Nucleus accumbens (tissue), 56 donors: ENCODE results near the gene MAML3.
A peak's percentile ranks its signal among the peaks of the same experiment; 100 is the strongest.

Experiments
- DNase-seq, 56 donors: peaks; one replicate each; lab custom pipeline; 2025; lab: John Stamatoyannopoulos, UW

The MAML3 gene

DNA sequence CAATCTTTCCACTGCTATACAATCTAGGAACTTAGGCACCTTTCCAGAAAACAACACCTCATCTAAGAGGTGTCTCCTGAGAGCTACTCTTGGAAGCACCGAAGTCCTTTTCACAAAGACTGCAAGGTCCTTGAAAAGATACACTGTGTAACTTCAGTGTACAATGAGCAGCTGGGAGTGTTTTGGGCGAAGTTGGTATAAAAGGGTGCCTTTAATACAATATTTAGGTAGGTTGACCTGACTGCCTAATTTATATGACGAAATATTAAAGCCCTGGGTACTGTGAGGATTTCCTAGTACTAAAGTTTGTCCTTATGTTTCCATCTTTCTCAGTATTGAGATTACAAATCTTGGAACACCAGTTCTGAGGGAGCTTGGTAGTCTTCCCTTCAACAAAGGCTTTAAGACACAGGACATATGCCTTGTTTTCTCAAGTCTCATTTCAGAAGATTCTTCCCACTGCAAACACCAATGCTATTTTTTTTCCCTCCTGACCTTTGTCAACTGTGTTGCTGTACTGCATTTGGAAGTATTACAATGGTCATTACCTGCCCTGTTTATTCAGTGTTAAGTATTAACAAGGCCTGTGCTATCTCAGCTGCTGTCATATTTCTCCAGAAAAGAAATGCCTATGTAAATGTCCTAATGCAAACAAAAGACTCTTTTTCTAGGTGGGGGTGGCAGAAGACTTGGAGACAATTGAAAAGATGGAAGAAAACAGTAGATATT lies 134.2 kb downstream of the MAML3 start:
- no peak for DNase-seq

DNA sequence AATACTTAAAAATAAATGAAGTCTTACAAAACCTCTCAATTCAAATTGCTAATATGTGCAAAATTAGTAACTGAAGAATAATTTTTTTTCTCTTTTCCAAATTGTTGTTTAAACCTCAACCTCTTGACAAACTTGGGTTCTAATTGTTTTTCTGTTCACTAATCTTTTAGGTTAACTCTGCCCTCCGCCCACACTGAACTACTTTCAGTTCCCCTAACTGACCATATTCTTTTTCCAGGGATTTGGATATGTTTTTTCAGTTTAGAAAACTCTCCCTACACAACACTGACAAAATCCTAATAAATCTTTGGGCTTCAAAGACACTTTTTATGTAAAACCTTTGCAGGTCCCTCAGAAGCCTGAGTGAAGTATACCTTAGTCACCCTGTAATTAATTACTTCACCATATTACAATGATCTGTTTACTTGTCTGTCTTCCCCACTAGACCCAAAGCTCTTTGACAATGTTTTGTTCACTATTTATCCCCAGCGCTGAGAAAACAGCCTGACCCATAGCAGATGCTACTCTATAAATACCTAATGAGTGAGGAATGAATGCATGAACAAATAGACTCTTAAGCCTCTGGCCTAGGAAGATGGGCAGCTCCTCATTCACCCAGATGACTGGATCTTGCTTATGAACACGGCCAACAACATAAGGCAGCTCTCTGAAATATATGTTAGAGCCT lies 134.9 kb downstream of the MAML3 start:
- DNase-seq, result no peak

DNA sequence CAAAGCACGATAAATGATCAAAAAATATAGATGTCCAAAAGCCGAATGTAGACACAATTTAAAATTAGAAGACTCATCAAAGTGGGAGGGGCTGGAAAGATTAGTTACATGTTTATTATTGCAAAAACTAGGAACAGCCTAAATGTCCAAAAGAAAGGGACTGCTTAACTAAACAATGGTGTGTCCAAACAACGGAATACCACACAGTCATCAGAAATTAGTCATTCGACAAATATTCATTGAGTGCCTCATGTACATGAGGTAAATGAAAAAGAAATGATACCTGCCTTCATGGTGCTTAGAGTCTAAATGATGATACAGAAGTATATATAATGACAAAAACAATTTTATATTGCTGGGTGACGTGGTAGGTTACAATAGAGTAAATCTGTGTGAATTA lies 139.7 kb downstream of the MAML3 start:
- DNase-seq, result no peak

DNA sequence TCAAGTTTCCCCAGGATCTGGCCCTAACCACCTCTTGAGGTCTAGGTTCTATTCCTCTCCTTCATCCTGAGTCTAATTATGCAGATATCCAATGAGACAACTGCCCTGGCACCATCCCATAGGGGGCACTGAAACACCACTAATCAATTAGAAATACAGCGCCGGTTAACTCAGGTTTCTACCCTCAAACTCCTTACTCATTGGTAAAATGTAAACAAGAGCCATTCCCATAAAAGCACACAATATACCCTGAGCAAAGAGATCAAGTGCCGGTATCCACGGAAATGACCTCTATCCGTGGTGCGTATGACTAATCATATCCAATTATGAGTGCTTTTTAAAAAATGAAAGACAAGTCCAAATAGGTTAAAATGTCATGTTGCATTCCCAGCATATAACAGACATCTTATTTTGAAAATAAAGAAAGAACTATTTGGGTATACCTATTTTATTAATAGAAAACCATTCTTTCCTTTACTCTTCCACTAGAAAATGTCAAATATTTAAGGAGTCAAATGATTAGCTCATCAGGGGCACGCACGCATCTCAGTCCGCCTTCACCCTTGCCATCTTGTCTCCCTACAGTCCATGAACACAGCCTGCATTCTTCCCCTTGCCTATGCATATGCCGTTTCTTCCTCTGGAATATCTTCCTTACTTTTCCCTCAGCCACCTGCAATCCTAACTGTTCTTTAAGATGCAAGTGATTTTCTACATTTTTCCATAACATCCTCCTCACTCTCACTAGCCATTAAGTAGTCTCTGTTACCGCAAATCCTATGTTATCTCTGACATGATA lies 141.1 kb downstream of the MAML3 start:
- peak in 40 of 56 donors; percentile 3 to 72 (median 29) for DNase-seq

DNA sequence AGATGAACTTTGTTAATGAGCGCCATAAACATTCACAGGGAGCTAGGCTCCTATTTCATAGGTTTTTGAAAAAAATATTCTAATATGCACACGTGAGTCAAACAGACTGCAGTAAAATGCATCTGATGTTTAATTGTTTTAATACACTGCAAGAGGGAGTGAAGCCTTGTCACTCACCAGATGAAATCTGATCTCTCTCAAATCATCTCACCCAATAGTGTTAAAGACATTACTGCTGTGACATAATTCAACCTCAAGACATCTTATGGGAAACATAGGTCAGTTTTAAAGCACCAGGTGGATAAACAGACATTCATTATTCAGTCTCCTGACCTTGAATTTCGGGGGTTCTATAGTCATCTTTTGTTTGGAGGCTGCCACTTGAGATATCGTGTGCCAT lies 148.3 kb downstream of the MAML3 start:
- no peak for DNase-seq

DNA sequence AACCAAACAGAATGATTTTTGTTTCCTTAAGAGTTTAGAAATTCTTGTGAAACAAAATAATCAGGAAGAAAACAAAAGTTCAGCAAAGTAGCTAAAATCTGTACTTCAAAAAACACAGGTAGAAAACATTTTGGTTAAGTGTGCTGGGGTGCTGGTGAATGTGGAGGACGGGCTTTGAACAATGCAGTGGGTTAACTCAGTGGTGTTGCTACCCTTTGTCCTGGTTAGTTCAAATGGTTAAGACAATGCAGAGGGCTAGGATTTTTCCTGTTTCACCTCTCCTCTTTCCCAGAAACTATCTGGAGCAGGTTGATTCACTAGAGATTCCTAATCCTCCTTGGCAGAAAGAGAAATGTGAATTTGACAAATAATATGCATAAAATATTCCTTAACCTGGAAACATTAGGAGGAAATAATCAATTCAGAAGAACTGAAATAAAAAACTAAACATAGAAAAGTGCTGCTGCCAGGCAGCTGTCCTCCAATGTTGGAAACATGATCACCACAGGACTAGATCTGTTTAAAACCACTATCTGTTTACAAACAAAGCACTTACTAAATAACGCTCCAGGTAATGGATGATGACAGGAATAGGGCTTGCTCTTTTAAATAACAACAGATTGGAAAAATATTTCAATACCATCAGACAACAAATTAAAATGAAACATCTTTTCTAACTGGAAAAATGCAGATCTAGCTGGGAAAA lies 148.9 kb downstream of the MAML3 start:
- DNase-seq, result no peak

DNA sequence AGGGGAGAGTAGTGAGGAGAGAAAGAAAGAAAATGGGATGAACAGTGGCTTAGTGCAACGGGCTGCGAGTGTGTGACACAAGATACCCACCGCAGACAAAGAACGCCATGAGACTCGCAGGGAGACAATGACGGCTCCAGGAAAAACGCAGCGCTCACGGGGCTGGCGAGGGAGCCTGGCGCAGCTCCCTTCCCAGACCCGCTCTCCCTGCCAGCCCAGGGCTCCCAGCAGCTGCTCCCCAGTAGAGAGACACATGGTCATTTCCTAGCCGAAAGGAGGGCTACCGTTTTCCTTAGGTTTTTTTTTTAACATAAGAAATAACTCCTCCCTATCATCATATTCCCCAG lies 149.5 kb downstream of the MAML3 start:
- peak in 38 of 56 donors; percentile 1 to 62 (median 28) for DNase-seq

DNA sequence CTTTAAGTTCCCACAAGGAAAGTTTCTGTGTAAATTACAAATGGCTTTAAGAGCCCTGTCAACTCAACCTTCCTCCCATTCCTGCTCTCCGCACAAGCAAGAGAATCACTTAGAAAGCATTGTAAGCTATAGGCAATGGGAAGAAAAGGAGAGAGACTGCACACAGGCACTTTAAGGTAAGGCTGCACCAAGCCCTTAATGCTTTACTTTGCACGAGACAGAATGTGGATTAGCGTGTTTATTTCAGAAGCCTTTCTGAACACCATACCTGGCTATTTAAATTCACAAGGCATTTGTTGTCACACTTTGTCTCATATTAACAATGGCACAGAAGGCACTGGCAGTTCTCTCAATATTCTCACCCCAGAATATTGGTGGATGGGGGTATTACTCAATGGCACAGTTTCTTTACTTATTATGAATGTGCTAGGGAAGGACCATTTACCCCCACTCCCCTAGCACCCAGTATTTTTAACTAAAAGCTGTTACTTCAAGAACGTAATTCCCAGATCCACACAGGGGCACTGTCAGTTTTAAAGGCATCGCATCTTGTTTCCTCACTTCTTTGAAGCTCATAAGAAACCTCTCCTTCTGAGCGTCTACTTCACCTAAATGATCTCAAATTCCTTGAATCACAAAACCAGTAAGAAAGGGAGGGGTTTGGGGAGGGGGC lies 150.0 kb downstream of the MAML3 start:
- peak in 4 of 56 donors; percentile 6 to 54 (median 35) for DNase-seq

DNA sequence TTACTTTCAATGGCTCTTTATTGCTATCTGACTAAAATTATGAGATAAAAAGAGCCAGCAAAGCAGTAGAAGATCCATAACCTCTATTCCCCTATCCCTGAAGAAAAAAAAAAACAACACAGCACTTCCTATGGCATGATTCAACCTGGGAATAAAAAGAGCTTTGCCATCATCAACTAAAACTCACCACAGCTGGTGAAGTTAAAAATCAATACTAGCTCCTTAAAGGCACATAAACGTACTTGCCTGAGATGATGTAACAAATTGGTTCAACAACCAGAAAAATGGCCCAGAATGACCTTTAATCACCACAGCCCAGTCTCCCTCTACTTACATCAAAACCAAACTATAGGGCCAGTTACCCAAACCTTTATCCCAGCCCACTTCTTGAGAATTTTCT lies 153.8 kb downstream of the MAML3 start:
- DNase-seq, result no peak

DNA sequence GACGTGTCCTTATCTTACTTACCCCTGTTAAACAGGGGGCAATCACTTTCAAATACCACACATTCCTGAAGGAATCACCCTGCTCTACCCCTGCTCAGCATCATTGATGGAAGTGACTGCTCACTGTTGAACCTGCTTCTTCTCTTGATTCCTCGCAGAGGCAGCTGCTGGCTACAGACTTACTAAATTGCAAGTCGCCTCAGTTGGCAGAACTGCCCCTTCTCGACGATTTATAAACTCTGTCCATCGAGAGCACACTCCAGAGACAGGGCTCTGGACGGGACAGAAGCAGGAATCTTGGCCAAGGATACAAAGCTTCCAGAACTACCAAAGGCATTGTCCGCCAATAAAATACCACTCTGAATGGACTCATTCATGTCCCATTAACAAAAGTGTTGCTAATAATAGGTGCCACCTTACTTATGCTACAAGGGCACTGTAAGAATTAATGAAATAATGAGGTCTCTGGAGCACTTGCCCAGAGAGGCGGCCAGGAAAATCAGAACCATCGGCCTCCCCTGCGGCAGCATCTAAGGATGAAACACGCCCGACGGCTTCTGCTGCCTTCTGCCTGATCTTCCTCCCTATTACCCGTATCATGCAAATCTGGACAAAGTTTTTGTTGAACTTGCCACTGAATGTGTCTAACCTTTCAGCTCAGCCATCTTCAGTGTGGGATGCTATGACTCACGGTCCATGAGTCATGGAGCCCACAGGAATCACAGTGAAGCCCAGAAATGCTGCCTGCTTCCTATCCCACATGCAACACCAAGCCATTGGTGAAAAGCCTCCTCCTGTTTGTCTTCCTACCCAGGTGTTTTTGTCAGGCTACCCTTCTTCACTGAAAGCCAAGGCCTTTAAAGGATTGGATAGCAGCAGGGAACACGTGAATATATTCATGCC lies 164.9 kb downstream of the MAML3 start:
- peak in 32 of 56 donors; percentile 3 to 71 (median 27) for DNase-seq

DNA sequence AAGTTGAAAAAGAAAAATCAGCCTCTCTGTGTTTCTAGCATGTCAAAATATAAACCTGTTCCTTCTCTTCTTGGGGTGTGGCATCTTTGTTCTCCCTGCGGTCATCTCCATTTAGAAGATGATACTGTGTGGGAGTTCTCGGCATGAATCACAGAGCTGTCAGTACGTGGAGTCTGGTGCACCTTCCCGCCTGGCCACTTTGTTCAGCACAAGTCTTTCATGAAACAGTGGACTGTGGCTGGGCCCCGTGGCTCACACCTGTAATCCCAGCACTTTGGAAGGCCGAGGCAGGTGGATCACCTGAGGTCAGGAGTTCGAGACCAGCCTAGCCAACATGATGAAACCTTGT lies 166.5 kb downstream of the MAML3 start:
- DNase-seq, result peak in 3 of 56 donors; percentile 11 to 32 (median 21)

DNA sequence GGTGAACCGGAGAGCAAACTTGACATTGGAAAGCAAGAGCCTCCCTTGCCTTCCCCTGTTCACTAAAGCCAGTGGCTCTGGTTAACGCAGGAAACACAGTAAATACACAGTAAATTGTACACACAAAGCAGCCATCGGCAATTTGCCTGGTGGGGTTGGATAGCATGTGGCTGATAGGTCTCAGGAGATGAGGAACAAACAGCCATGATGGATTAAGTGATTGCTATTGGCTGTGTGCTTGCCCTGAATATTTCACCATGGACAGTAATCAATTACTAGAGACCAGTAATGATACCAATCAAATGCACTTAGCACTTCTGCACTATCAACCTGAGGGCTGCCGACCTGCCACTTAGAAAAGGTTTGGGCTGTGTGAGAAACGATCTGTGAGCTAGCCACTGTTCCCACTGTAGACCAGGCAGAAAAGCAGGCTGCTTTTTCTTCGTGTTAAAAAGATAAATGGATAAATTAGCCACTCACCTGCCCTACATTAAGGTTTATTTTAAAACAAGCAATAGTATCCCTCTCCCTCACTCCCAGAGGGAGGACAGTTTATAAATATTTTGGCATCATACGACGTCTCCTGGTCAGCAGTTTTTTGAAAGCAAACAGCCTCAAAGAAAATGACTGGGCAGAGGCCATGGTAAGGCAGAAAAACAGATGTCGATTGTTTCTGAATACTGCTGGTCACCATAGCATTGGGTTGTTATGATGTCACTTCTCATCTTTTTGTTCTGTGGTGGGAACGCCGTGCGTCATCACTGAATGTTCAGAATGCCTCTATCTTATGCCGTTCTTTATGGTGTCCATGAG lies 167.1 kb downstream of the MAML3 start:
- DNase-seq, result peak in 1 of 56 donors; percentile 28

DNA sequence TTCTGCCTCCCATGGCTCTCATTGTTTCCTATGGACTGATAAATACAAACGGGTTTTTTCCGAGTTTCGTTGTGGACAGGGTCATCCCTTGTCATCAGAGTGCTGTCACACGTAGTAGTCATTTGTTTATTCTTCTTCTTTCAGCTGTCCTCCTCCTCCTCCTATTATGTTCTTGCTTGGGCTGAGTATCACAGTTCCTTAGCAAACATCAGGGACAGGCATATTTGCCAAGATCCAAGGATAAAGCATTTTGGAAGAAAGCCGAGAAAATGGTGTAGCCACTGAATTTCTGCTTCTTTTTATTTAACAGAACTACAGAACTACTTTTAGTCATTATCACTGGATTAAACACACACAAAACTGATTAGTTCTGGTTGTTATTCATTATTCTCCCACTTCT lies 167.9 kb downstream of the MAML3 start:
- no peak for DNase-seq

DNA sequence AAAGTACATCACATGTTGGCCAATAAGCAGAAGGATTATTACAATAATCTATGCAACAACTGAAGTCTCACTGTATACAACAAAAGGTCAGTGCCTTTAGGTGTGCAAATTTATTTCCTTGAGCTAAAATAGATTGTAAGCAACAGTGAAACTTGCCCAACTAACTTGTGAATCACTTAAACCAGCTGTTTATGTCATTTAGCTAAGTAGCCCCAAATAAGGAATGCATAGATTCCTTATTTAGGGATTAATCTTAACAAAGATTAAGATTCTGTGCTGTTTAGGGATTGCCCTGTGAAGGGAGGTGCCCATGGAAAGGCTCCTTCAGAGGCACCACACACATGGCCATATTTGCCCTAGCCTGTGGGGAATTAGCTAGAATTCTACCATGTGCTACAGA lies 168.6 kb downstream of the MAML3 start:
- DNase-seq, result no peak

DNA sequence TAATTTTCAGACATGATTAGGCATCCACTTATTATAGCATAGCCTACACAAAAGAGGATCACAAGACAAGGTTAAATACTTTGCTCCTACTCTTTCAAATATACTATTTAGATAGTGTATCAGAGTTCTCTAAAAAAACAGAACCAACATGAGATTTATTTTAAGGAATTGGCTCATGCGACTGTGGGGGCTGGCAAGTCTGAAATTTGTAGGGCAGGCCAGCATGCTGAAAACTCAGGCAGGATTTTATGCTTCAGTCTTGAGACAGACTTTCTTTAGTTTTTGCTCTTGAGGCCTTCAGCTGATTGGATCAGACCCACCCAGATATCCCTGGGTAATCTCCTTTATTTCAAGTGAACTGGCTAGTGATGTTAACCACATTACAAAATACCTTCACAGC lies 169.5 kb downstream of the MAML3 start:
- peak in 1 of 56 donors; percentile 10 for DNase-seq

DNA sequence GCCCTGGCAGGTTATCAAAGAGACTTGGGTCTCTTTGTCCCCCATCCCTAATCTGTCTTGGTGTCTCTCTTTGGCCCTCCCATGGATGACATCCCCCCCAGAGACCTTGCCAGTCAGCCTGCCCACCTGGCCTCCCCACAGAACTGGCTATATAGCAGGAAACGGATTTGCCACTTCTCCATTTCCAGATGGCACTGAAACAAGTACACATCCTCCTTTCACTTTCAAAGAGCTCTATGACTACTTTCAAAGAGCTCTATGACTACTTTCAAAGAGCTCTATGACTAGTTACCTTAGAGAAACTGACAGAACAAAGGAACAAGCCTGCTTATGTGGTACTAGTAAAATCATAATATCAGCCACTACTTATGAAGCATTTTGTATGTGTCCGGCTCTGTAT lies 175.3 kb downstream of the MAML3 start:
- DNase-seq, result no peak

DNA sequence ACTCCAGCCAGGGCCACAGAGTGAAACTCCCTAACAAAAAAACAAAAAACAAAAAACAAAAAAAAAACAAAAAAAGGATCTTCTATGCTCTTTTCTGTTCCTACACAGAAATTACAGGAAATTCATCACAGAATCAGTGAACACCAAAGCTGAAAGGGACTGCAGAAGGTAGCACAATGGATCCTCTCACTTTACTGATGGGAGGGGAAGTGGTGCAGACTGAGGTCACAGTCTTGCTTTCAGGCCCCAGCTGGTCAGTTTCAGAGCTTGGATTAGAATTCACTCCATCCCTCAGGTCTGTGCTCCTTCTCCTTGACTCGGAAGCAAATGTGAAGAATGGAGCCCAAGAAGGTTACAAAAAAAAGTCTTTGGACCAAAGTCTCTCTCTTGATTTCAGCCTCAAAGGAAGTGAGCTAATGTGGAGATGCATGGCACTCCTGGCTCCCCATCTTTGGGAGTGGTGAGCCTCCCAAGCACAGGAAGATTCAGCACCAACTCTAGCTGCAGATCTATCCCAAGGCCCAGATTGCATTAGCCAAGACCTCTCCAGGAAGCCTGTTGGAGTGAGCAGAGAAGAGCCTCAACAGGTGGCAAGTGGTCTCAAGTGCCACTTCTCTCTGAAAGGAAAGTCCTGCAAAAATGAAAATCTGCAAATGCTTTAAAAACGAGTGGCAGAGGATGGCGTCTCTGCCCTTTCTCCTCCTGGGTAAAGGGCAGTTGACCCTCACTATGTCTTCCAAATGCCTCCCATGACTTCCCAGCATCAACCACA lies 176.0 kb downstream of the MAML3 start:
- no peak for DNase-seq

DNA sequence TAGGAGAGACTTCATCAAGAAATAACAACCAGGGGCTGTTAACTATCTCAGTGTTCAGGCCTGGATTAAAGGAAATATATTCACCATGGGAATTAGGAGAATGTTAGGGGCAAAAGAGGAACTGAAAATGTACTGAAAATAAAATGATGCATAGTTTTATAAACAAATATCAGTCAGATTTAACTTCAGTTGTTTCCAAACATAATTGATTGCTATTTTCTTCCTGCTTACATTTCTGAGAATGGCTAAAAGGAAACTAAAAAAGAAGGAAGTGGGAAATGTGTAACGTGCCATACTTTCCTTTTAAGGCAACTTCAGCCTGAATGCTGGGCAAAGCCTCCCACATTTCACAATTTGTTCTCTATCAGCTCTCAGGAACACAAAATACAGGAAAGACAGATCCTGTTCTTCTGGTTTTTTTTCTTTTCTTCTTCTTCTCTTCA lies 178.1 kb downstream of the MAML3 start:
- no peak for DNase-seq
